HepG2 (cell line): ENCODE results near the gene CDK11B. TPM values are rescaled to one million over a fixed set of nuclear protein-coding genes. Genes with fewer than 3 reads are reported as not detected.
A peak's percentile ranks its signal among the peaks of the same experiment; 100 is the strongest.
"Not testable (repeated sequence)": the region's sequence is repeated elsewhere in the genome, so short reads cannot be mapped to it uniquely, and the experiment has no call there.

ENCODE experiments used
- ARID4A ChIP-seq: sonication (generic); formaldehyde crosslinking; IDR thresholded peaks from 2 replicates; pipeline ENCODE4 v1.5.0; 2020; ENCODE audit warnings: mild to moderate bottlenecking, missing genetic modification reagents, borderline replicate concordance
- CREB1 ChIP-seq, 2 experiments: fragments of 450-650 bp in 1 of 2; IDR thresholded peaks; 2 replicates each; pipeline ENCODE4 v1.6.1; 2016 to 2017; ENCODE audit warnings: control low read depth in 1 of 2, mild to moderate bottlenecking in 1 of 2, missing compliant biosample characterization in 1 of 2, missing genetic modification characterization in 1 of 2
- GABPB1 ChIP-seq: IDR thresholded peaks from 2 replicates; pipeline ENCODE4 v1.6.1; 2016; ENCODE audit warnings: mild to moderate bottlenecking, missing genetic modification reagents, moderate library complexity, missing compliant biosample characterization
- KMT2A ChIP-seq: sonication (generic); formaldehyde crosslinking; IDR thresholded peaks from 2 replicates; pipeline ENCODE4 v1.4.0; 2020; ENCODE audit warnings: missing genetic modification reagents
- MNT ChIP-seq: fragments of 450-650 bp; IDR thresholded peaks from 2 replicates; pipeline ENCODE4 v1.6.1; 2016
- MXI1 ChIP-seq: IDR thresholded peaks from 3 replicates; pipeline ENCODE4 v1.6.1; 2012; ENCODE audit warnings: low read depth, low read length, inconsistent platforms, borderline replicate concordance
- POLR2G ChIP-seq: fragments of 200-400 bp; formaldehyde crosslinking; IDR thresholded peaks from 2 replicates; pipeline ENCODE4 v1.6.1; 2018; ENCODE audit warnings: mild to moderate bottlenecking, low read depth, low read length, moderate library complexity
- SIN3B ChIP-seq: fragments of 150-350 bp; IDR thresholded peaks from 2 replicates; pipeline ENCODE4 v1.6.1; 2014; ENCODE audit warnings: low read length
- SOX6 ChIP-seq, 2 experiments: fragments of 450-650 bp in 1 of 2; sonication (generic) in 1 of 2; formaldehyde crosslinking in 1 of 2; IDR thresholded peaks; 2 replicates each; pipeline versions ENCODE4 v1.4.0 to v1.6.1; 2017 to 2020; ENCODE audit warnings: antibody characterized with exemption in 1 of 2, mild to moderate bottlenecking in 1 of 2, missing genetic modification reagents in 1 of 2
- TAF1 ChIP-seq: sonication (generic); formaldehyde crosslinking; IDR thresholded peaks from 2 replicates; pipeline ENCODE4 v1.4.0; 2020; ENCODE audit warnings: missing genetic modification reagents
- TEAD3 ChIP-seq: optimal IDR thresholded peaks from 2 replicates; pipeline ENCODE3; 2016; ENCODE audit warnings: borderline replicate concordance
- ZBTB21 ChIP-seq: sonication (generic); formaldehyde crosslinking; IDR thresholded peaks from 2 replicates; pipeline ENCODE4 v1.4.0; 2020; ENCODE audit warnings: missing genetic modification reagents
- ZHX1 ChIP-seq: sonication (generic); formaldehyde crosslinking; IDR thresholded peaks from 2 replicates; pipeline ENCODE4 v1.8.1; 2022; ENCODE audit warnings: low read depth, mild to moderate bottlenecking, missing genetic modification reagents
- ZNF687 ChIP-seq: sonication (generic); formaldehyde crosslinking; IDR thresholded peaks from 2 replicates; pipeline ENCODE4 v1.5.1; 2020; ENCODE audit warnings: mild to moderate bottlenecking, missing genetic modification reagents, moderate library complexity
- polyA plus RNA-seq, 8 experiments: library from polyadenylated mRNA; depleted of rRNA in 3 of 8; stranded (reverse) in 7 of 8; unstranded in 1 of 8; fragments of >200 nt; fragmentation: Illumina TruSeq in 4 of 8; extraction: Trizol in 4 of 8; gene quantifications; 2 replicates each; pipeline versions ENCODE4 v1.2.1 to v1.2.3, GENCODE V29; 2011 to 2016; ENCODE audit warnings: low read depth in 4 of 8, missing spikeins in 1 of 8, mixed read lengths in 1 of 8; ENCODE audit not compliant: insufficient read depth in 1 of 8
- total RNA-seq, 5 experiments: library from RNA; depleted of rRNA; stranded (reverse); fragments of >200 nt; fragmentation: Illumina TruSeq; extraction: Trizol; gene quantifications; 2 replicates each; pipeline ENCODE4 v1.2.3, GENCODE V29; 2016; ENCODE audit warnings: low read depth in 1 of 5

CDK11B gene
- total and polyA plus RNA-seq, 2 of the 13 experiments (the other 11 are each of a cell fraction or from before 2014, with no cell fraction given), result 3.6 to 15.1 TPM

- TF ChIP-seq SIN3B (peak; percentile 86), POLR2G (peak; percentile 53; the same call in 1 of the 2 replicates), ZHX1 (CRISPR knock-in tag) (peak; percentile 98), GABPB1 (CRISPR knock-in tag) (peak; percentile 94), MNT (peak; percentile 39; the same call in 1 of the 2 replicates), CREB1 (IDR thresholded peaks at IDR 0.05) (peak; percentile 98), CREB1 (CRISPR knock-in tag; IDR thresholded peaks at IDR 0.05) (peak; percentile 97), SOX6 (CRISPR knock-in tag; IDR thresholded peaks at IDR 0.05) (peak; percentile 18; the same call in 1 of the 2 replicates), TAF1 (CRISPR knock-in tag) (0 out of 2 replicates have a peak, but pooled peaks have one; percentile 13), TEAD3 (CRISPR knock-in tag) (peak; percentile 59), KMT2A (CRISPR knock-in tag) (peak; percentile 62; the same call in 1 of the 2 replicates), ZNF687 (CRISPR knock-in tag) (peak; percentile 67), ZBTB21 (CRISPR knock-in tag) (peak; percentile 99), ARID4A (CRISPR knock-in tag) (peak; percentile 71), MXI1 (peak; percentile 41; the same call in 1 of the 3 replicates)
- TF ChIP-seq SOX6 (IDR thresholded peaks at IDR 0.05), result not testable (repeated sequence)
Measured at GRCh38 chr1:1658583-1659549, at the start of gene CDK11B (continued).
